CD4-positive, CD25-positive, alpha-beta regulatory T cell (primary cell): Measurements from ENCODE around the gene MCC. TPM values are rescaled to one million over a fixed set of nuclear protein-coding genes. Genes with fewer than 3 reads are reported as not detected.

Experiments used
- ATAC-seq, 2 donors: fragments of 150-1000 bp; cut with Tn5 transposase; one replicate each; pipeline ENCODE4 v1.10.0; 2021; ENCODE audit warnings: low read depth in 2 of 2, moderate number of reproducible peaks in 2 of 2, moderate library complexity in 1 of 2
- DNase-seq, 3 donors: peaks; one replicate each; pipeline versions ENCODE4 v3.0.0 to v3.0.0-alpha.2; 2012 to 2022; ENCODE audit warnings: mixed read lengths in 1 of 3
- H3K27ac ChIP-seq: one replicate; pipeline ENCODE4 v1.7.0; 2013; ENCODE audit warnings: mild to moderate bottlenecking, low read length; ENCODE audit not compliant: insufficient read depth, poor library complexity, severe bottlenecking
- H3K27me3 ChIP-seq: one replicate; pipeline ENCODE4 v1.7.0; 2013; ENCODE audit warnings: low read length; ENCODE audit not compliant: control insufficient read depth, insufficient read depth
- H3K36me3 ChIP-seq: one replicate; pipeline ENCODE4 v1.7.0; 2013; ENCODE audit warnings: mild to moderate bottlenecking, low read length, moderate library complexity; ENCODE audit not compliant: control insufficient read depth, insufficient read depth
- H3K4me1 ChIP-seq: 2 replicates; pipeline ENCODE4 v1.7.0; 2013; ENCODE audit warnings: mild to moderate bottlenecking, low read length; ENCODE audit not compliant: insufficient read depth, control insufficient read depth, poor library complexity, severe bottlenecking
- H3K4me3 ChIP-seq: one replicate; pipeline ENCODE4 v1.7.0; 2013; ENCODE audit warnings: low read depth, mild to moderate bottlenecking, low read length, moderate library complexity
- H3K9me3 ChIP-seq, 2 experiments: 1 replicate in 1 of 2; 2 replicates in 1 of 2; pipeline ENCODE4 v1.7.0; 2013; ENCODE audit warnings: low read length in 2 of 2, mild to moderate bottlenecking in 1 of 2, moderate library complexity in 1 of 2; ENCODE audit not compliant: control insufficient read depth in 2 of 2
- H3K27ac Mint-ChIP-seq, 3 donors: one replicate each; pipeline ENCODE4 v1.8.0; 2020 to 2022; ENCODE audit warnings: mild to moderate bottlenecking in 3 of 3, mixed read lengths in 3 of 3, moderate library complexity in 2 of 3
- H3K27me3 Mint-ChIP-seq: one replicate; pipeline ENCODE4 v1.8.0; 2022; ENCODE audit warnings: mild to moderate bottlenecking, mixed read lengths
- H3K36me3 Mint-ChIP-seq: one replicate; pipeline ENCODE4 v1.8.0; 2020; ENCODE audit warnings: mixed read lengths
- H3K4me1 Mint-ChIP-seq, 4 donors: one replicate each; pipeline ENCODE4 v1.8.0; 2020 to 2022; ENCODE audit warnings: mixed read lengths in 4 of 4, mild to moderate bottlenecking in 1 of 4
- H3K4me3 Mint-ChIP-seq, 4 donors: one replicate each; pipeline ENCODE4 v1.8.0; 2020 to 2022; ENCODE audit warnings: mild to moderate bottlenecking in 4 of 4, mixed read lengths in 4 of 4, moderate library complexity in 3 of 4
- H3K9me3 Mint-ChIP-seq, 7 donors: one replicate each; pipeline ENCODE4 v1.8.0; 2020 to 2022; ENCODE audit warnings: mixed read lengths in 7 of 7, mild to moderate bottlenecking in 3 of 7, moderate library complexity in 2 of 7
- polyA plus RNA-seq, 4 donors: library from polyadenylated mRNA; unstranded; fragments of 300-500 nt; fragmentation: Illumina TruSeq; gene quantifications; one replicate each; pipeline ENCODE4 v1.2.3, GENCODE V29; 2021
- total RNA-seq: library from RNA; stranded (reverse); gene quantifications from one replicate; pipeline ENCODE4 v1.2.3, GENCODE V29; 2022

MCC gene
- total and polyA plus RNA-seq, 5 donors from 2014 or later: 0.47 to 11.1 (median 3.4) TPM

DNA sequence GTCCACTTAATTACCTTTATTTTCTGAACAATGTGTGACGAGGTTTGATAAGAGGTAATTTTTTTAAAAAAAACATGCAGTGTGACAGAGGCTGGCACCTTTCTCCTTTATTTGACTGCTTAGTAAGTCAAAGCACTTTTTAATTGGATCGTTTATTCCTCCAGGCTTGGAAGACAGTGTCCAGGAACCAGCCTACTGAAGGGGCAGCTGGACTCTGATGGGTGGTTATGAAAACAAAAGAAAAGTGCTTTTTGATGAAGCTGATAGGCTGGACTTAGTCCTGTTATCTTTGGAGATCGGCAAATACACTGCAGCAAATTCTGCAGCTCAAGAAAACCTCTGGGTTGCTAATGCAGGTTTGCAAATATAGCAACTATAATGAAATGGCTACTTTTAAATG is 370.0 kb downstream of the MCC start:
- Mint-ChIP-seq H3K4me3 (no peak overlapping the region), H3K27ac (no peak overlapping the region), H3K36me3 (no peaks in the 10 kb centered on the region), H3K27me3 (no peaks in the 10 kb centered on the region), H3K4me1 (no peaks in the 10 kb centered on the region), H3K9me3 (no peaks in the 10 kb centered on the region)
- no peak for ATAC-seq
- Histone ChIP-seq H3K4me1 (no peaks in the 10 kb centered on the region), H3K27me3 (no peaks in the 10 kb centered on the region), H3K9me3 (no peaks in the 10 kb centered on the region), H3K4me3 (no peak overlapping the region), H3K27ac (no peak overlapping the region), H3K36me3 (peaks cover 2% of the 10 kb centered on the region)
- no peak for DNase-seq

DNA sequence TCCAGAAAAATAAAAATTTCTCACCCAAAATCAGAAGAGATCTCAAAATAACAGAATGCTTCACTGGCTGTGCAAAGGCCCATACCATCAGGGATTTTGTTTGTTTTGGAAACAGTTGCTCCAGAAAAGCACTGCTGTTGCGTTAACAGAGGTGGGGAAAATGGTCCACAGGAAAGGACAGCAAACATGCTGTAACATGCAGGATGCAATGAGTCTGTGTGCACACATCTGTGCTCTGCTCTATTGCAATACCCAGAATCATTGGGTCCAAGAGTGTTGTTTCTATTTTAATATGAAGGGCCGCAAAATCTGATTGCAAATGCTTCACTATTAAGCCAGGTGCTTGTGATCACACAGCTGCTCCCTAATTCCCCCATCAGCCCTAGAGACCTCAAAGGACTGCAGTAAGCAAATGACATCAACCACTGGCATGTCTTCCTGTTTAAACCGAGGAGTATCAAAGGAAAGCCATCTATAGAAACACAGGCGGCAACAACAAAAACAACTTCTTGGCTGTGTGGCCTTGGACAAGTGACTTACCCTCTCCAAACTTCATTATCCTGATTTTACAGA is 370.6 kb downstream of the MCC start:
- Mint-ChIP-seq H3K4me1 (no peaks in the 10 kb centered on the region), H3K9me3 (no peaks in the 10 kb centered on the region), H3K4me3 (no peak overlapping the region), H3K36me3 (no peaks in the 10 kb centered on the region), H3K27me3 (no peaks in the 10 kb centered on the region), H3K27ac (no peak overlapping the region)
- H3K4me1 ChIP-seq: no peaks in the 10 kb centered on the region
- H3K9me3 ChIP-seq: no peaks in the 10 kb centered on the region
- no peak overlapping the region for H3K27ac ChIP-seq
- DNase-seq (no peak), ATAC-seq (no peak)
- H3K36me3 ChIP-seq: peaks cover 2% of the 10 kb centered on the region
- no peaks in the 10 kb centered on the region for H3K27me3 ChIP-seq
- H3K4me3 ChIP-seq: no peak overlapping the region

GRCh38 chr5:113115956-113116355 is 372.3 kb downstream of the MCC start:
- no peaks in the 10 kb centered on the region for H3K27me3 Mint-ChIP-seq
- ATAC-seq: no peak

GRCh38 chr5:113115061-113115460 is 373.2 kb downstream of the MCC start:
- Mint-ChIP-seq H3K27ac (no peak overlapping the region), H3K27me3 (no peaks in the 10 kb centered on the region)
- ATAC-seq: no peak

More at GRCh38 chr5:113115956-113116355, 372.3 kb downstream of the MCC start:
- Mint-ChIP-seq H3K4me1 (no peaks in the 10 kb centered on the region), H3K9me3 (no peaks in the 10 kb centered on the region), H3K36me3 (no peaks in the 10 kb centered on the region), H3K4me3 (no peak overlapping the region), H3K27ac (no peak overlapping the region)
- Histone ChIP-seq H3K27me3 (no peaks in the 10 kb centered on the region), H3K27ac (no peak overlapping the region), H3K36me3 (no peaks in the 10 kb centered on the region), H3K4me3 (no peak overlapping the region), H3K4me1 (no peaks in the 10 kb centered on the region), H3K9me3 (no peaks in the 10 kb centered on the region)
- DNase-seq: no peak

GRCh38 chr5:113114559-113114958 is 373.7 kb downstream of the MCC start:
- Histone ChIP-seq H3K36me3 (no peaks in the 10 kb centered on the region), H3K27ac (no peak overlapping the region), H3K9me3 (no peaks in the 10 kb centered on the region), H3K4me1 (no peaks in the 10 kb centered on the region), H3K4me3 (no peak overlapping the region), H3K27me3 (no peaks in the 10 kb centered on the region)
- Mint-ChIP-seq H3K9me3 (no peaks in the 10 kb centered on the region), H3K4me3 (no peak overlapping the region), H3K27ac (no peak overlapping the region), H3K36me3 (no peaks in the 10 kb centered on the region), H3K27me3 (no peaks in the 10 kb centered on the region), H3K4me1 (no peaks in the 10 kb centered on the region)
- no peak for ATAC-seq
- no peak for DNase-seq

More at GRCh38 chr5:113115061-113115460, 373.2 kb downstream of the MCC start:
- Histone ChIP-seq H3K27me3 (no peaks in the 10 kb centered on the region), H3K4me3 (no peak overlapping the region), H3K27ac (no peak overlapping the region), H3K4me1 (no peaks in the 10 kb centered on the region), H3K9me3 (no peaks in the 10 kb centered on the region), H3K36me3 (no peaks in the 10 kb centered on the region)
- DNase-seq: no peak
- H3K9me3 Mint-ChIP-seq: no peaks in the 10 kb centered on the region
- H3K4me3 Mint-ChIP-seq: no peak overlapping the region
- H3K4me1 Mint-ChIP-seq: no peaks in the 10 kb centered on the region
- H3K36me3 Mint-ChIP-seq: no peaks in the 10 kb centered on the region

DNA sequence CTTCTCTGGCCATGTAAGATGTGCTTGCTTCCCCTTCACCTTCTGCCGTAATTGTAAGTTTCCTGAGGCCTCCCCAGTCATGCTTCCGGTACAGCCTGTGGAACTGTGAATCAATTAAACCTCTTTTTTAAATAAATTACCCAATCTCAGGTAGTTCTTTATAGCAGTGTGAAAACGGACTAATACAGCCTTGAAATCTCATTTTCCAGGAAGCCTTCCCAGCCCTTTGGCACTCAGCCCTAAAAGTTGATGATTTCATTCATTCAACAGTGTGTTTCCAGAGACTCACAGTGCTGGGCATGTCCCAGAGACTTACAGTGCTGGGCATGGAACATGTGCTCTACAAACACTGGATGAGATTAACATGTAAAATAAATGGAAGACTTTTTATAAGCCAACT is 375.8 kb downstream of the MCC start:
- no peak for DNase-seq
- H3K27me3 ChIP-seq: no peaks in the 10 kb centered on the region
- Mint-ChIP-seq H3K4me3 (no peak overlapping the region), H3K4me1 (no peaks in the 10 kb centered on the region), H3K27me3 (no peaks in the 10 kb centered on the region), H3K9me3 (no peaks in the 10 kb centered on the region), H3K27ac (no peak overlapping the region), H3K36me3 (no peaks in the 10 kb centered on the region)
- H3K36me3 ChIP-seq: no peaks in the 10 kb centered on the region
- ATAC-seq: no peak
- no peak overlapping the region for H3K4me3 ChIP-seq
- no peaks in the 10 kb centered on the region for H3K9me3 ChIP-seq
- no peaks in the 10 kb centered on the region for H3K4me1 ChIP-seq
- H3K27ac ChIP-seq: no peak overlapping the region

DNA sequence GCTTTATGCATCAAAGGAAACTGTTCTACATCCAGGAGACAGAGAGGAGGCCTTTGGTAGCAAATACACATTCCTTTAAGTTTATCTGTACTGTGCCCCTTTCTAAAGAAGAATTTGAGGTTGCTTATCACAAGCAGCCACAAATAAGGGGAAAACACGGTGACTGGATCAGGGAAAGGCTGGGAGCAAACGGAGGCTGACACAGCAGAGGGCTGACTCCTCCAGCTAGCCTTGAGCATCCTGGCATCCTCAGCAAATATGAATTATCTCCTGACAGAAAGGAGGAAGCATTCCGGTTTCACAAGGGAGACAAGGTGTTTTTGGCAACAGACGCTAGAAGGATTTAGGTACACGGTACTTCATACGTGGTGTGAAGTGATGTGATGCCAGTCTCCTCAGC is 378.1 kb downstream of the MCC start:
- Histone ChIP-seq H3K27ac (no peak overlapping the region), H3K27me3 (no peaks in the 10 kb centered on the region), H3K4me3 (no peak overlapping the region), H3K36me3 (no peaks in the 10 kb centered on the region), H3K9me3 (no peaks in the 10 kb centered on the region), H3K4me1 (no peaks in the 10 kb centered on the region)
- DNase-seq (no peak), ATAC-seq (no peak)
- H3K4me3 Mint-ChIP-seq: no peak overlapping the region
- H3K9me3 Mint-ChIP-seq: peaks cover 0 to 2% (median 0%) of the 10 kb centered on the region in 7 donors
- no peaks in the 10 kb centered on the region for H3K27me3 Mint-ChIP-seq
- H3K27ac Mint-ChIP-seq: no peak overlapping the region
- H3K4me1 Mint-ChIP-seq: no peaks in the 10 kb centered on the region
- H3K36me3 Mint-ChIP-seq: no peaks in the 10 kb centered on the region

DNA sequence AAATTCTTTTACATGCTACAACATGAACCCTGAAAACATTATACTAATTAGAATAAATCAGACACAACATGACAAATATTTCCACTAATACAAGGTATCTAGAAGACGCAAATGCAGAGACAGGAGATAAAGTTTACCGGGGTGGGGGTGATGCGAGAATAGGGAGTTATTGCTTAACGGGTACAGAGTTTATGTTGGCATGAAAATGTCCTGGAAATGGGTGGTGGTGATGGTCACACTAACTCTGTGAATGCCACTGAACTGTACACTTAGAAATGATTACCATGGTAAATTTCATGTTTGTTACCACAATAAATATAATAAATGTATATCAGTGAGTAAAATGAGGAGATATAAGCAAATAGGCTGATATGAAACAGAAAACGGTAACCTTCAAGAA is 378.9 kb downstream of the MCC start:
- H3K27ac ChIP-seq: no peak overlapping the region
- H3K36me3 ChIP-seq: no peaks in the 10 kb centered on the region
- no peak for ATAC-seq
- H3K9me3 ChIP-seq: no peaks in the 10 kb centered on the region
- Mint-ChIP-seq H3K4me3 (no peak overlapping the region), H3K4me1 (no peaks in the 10 kb centered on the region), H3K27me3 (no peaks in the 10 kb centered on the region), H3K27ac (no peak overlapping the region), H3K36me3 (no peaks in the 10 kb centered on the region), H3K9me3 (peaks cover 0 to 2% (median 0%) of the 10 kb centered on the region in 7 donors)
- no peak overlapping the region for H3K4me3 ChIP-seq
- no peak for DNase-seq
- H3K27me3 ChIP-seq: no peaks in the 10 kb centered on the region
- no peaks in the 10 kb centered on the region for H3K4me1 ChIP-seq
